ENCODE results near the gene IRF1.

- TF ChIP-seq CTCF (IDR thresholded peaks at IDR 0.05) (no peak), POLR2A (IDR thresholded peaks at IDR 0.05) (no peak)
Observed at GRCh38 chr5:132530946-132531345, 40.4 kb upstream of the IRF1 start.

Data from thyroid gland (tissue), 4 donors.